Fibroblast of pulmonary artery (primary cell): ENCODE measurements around the gene CDH23.

Experiments used
- DNase-seq: peaks from one replicate; pipeline ENCODE4 v3.0.0-alpha.2; 2010; ENCODE audit warnings: low read depth
- H3K4me3 ChIP-seq: replicated peaks from 2 replicates; pipeline ENCODE4 v1.5.1; 2011; ENCODE audit warnings: low read depth, mild to moderate bottlenecking, control low read depth, low read length, moderate library complexity
- TF ChIP-seq, protein P1 (sequence below): IDR thresholded peaks from 2 replicates; pipeline ENCODE4 v1.5.1; 2011; ENCODE audit warnings: mild to moderate bottlenecking, control low read depth, low read length, inconsistent platforms; ENCODE audit errors: missing control alignments

Gene CDH23

DNA sequence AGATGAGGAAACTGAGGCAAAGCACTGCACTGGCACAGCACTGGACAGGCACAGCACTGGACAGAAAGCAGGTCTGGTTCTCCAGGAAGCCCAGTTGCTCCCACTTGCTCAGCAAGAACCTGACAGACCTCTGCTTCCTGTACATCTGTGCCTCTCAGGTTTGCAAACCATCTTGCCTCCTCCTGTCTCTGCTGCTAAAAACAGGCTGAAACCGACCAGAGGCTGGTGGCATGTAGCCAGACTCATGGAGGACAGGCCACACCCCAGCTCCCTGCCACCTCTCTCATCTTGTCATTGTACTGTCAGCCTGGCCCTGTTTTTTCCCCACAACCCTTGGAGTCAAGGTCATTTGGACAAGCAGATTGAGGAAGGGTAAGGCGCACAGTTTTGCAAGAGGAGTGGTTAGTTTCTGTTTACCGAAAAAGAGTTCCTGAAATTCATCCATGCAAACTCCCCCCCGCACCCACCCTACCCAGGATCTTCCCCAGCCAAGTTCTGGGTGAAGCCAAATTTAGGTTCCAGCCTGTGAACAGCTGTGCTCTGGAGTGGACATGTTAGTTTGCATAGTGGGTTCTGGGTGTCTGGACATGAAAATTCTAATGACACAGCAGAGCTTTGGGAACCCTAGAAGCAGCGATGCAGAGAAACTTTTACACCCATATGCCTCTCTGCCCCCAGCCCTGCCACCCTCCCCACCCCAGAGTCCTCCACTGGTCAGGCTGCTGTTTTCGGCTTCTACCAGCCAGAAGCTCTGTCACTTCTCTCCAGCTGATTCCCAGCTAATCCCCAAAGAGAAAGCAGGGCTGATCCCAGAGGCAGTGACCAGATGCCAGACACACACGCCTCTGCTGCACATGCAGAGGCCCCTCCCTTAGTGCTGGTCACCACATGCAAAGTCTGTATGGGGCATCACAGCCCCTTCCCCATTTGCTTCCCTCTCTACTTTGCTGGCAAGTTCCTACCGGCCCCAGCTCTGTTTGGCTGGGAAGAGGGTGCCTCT, 331.3 kb downstream of the CDH23 start:
- peak; percentile 20 for DNase-seq
- no peak overlapping the region for H3K4me3 ChIP-seq
- TF ChIP-seq, protein P1, sequence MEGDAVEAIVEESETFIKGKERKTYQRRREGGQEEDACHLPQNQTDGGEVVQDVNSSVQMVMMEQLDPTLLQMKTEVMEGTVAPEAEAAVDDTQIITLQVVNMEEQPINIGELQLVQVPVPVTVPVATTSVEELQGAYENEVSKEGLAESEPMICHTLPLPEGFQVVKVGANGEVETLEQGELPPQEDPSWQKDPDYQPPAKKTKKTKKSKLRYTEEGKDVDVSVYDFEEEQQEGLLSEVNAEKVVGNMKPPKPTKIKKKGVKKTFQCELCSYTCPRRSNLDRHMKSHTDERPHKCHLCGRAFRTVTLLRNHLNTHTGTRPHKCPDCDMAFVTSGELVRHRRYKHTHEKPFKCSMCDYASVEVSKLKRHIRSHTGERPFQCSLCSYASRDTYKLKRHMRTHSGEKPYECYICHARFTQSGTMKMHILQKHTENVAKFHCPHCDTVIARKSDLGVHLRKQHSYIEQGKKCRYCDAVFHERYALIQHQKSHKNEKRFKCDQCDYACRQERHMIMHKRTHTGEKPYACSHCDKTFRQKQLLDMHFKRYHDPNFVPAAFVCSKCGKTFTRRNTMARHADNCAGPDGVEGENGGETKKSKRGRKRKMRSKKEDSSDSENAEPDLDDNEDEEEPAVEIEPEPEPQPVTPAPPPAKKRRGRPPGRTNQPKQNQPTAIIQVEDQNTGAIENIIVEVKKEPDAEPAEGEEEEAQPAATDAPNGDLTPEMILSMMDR: no peak

DNA sequence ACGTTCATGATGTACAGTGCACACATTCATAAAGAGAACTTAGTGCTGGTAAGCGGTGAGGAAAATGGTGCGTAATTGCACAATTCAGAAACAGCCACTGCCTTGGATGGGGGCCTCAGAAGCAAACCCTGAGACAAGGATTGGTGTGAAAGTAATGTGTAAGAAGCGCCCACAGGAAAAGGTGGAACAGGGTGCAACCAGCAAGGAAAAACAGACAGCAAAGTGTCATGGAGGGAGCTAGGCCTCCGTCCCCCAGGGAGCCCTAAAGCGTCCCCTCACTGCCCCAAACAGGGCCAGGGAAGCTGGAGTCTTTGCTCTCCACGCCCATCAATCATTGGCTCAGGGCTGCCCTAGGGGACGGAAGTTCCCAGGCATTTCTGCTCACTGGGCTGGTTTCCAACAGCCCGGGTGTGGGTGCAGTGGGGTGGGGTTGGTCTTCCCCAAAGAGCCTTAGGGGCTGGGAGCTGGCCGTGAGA, 332.5 kb downstream of the CDH23 start:
- no peak for DNase-seq
- TF ChIP-seq, protein P1: no peak
- no peak overlapping the region for H3K4me3 ChIP-seq

DNA sequence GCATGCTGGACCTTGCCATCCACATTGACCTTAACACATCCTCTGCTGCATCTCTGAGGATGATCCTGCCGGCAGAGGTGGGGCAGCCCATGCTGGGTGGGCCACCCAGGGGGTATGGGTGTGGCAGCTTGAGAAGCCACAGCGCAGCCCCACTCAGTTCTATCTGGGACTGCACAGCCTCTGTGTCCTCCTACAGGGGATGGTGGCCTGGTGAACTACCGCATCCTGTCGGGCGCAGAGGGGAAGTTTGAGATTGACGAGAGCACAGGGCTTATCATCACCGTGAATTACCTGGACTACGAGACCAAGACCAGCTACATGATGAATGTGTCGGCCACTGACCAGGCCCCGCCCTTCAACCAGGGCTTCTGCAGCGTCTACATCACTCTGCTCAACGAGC, 335.1 kb downstream of the CDH23 start:
- no peak for DNase-seq
- TF ChIP-seq, protein P1: no peak
- H3K4me3 ChIP-seq: no peak overlapping the region

DNA sequence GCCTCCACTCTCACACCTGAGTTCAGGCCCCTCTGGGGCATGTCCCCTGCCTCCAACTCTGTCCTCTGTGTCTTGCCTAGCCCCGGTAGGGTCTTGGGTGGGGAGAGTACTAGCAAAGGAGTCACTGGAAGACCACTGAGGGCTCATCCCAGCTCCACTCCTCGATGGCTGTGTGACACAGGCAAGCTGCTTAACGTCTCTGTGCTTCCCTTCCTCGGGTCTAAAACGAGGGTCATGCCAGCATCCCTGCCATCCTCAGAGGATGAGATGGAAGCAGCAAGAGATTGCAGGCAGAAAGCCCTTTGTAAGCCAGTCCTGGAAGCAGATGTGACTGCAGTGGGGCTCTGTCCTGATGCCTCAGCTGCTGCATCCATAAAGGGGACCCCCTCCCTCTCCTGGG, 338.1 kb downstream of the CDH23 start:
- no peak for DNase-seq
- TF ChIP-seq, protein P1: no peak
- H3K4me3 ChIP-seq: no peak overlapping the region

DNA sequence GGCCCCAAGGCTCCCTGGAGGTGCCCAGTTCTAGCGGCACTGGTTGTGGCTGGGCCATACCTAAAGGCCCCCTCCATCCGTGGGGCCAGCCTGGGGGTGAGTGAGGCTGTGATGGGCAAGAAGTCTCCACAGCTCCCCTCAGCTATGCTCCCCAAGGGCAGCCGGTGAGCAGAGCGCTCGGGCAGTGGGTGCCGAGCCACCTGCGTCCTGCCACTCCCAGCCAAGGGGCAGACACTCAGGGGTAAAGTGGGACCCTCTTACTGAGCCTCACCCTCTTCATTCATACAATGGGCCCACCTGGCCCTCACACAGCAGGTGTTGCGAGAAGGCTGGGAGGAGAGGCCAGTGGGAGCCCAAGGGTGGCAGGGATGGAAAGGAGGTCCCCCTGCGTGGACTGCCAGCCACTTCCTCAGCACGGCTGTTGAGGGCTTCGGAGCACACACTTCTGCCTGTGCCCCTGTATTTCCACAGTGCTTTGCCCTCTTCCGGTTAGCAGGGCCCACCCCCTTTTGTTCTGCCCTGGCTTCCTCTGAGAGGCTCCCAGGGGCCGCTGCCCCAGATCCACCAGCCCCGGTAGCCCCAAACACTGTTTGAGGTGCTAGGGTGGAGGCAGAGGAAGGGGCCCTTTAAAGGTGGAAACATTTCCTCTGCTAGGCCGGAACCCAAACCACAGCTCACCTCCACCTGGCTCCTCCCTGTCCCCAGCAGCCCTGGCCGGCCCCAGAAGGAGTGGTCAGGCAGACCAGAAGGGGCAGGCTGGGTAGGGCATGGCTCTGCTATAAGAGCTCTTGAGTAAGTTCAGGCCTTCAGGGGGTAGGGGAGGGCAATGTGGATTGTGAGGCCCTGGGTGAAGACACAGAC, 339.2 kb downstream of the CDH23 start:
- DNase-seq: no peak
- H3K4me3 ChIP-seq: no peak overlapping the region
- TF ChIP-seq, protein P1: no peak

DNA sequence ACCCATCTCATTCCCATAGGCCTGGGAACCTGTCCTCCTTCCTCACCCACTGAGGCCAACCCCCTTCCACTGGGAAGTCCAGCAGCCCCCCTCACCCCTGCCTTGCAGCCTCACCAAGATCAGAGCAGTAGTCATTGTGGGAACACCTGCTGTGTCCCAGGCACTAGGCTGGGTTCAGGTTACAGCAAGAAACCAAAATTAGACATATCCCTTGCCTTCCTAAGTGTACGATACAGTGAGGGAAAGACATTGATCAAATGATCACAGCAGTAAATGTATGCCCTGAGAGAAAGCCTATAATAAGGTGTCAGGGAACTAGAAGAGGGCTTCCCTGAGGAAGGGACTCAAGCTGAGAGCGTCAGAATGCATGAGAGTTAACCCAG, 339.8 kb downstream of the CDH23 start:
- TF ChIP-seq, protein P1: no peak
- DNase-seq: no peak
- no peak overlapping the region for H3K4me3 ChIP-seq
